Spleen (tissue), 11 donors: ENCODE results near the gene SNX17. TPM values are rescaled to one million over a fixed set of nuclear protein-coding genes. Genes with fewer than 3 reads are reported as not detected.
A peak's percentile ranks its signal among the peaks of the same experiment; 100 is the strongest.

Source experiments
- DNase-seq: peaks from one replicate; pipeline ENCODE4 v3.0.0-alpha.2; 2020
- H3K27ac ChIP-seq, 8 donors: fragments of 200-600 bp; sonication (generic) in 7 of 8; 1 replicate in 4 of 8; 2 replicates in 4 of 8; pipeline versions ENCODE4 v1.5.0 to v1.8.0; 2016 to 2021; ENCODE audit warnings: inconsistent platforms in 4 of 8, mild to moderate bottlenecking in 4 of 8, moderate library complexity in 1 of 8
- H3K27me3 ChIP-seq, 7 donors: fragments of 200-600 bp; sonication (generic) in 6 of 7; replicated peaks in 1 of 7; 1 replicate in 4 of 7; 2 replicates in 3 of 7; pipeline versions ENCODE4 v1.5.0 to v1.8.0; 2016 to 2021; ENCODE audit warnings: inconsistent platforms in 3 of 7, mild to moderate bottlenecking in 1 of 7
- H3K36me3 ChIP-seq, 6 donors: fragments of 200-600 bp; sonication (generic) in 5 of 6; 1 replicate in 4 of 6; 2 replicates in 2 of 6; pipeline versions ENCODE4 v1.5.0 to v1.8.0; 2016 to 2021; ENCODE audit warnings: inconsistent platforms in 2 of 6
- H3K4me1 ChIP-seq, 6 donors: fragments of 200-600 bp; sonication (generic) in 5 of 6; 1 replicate in 3 of 6; 2 replicates in 3 of 6; pipeline versions ENCODE4 v1.5.0 to v1.8.0; 2016 to 2021; ENCODE audit warnings: inconsistent platforms in 3 of 6
- H3K4me3 ChIP-seq, 8 donors: fragments of 200-600 bp; sonication (generic) in 7 of 8; 1 replicate in 4 of 8; 2 replicates in 4 of 8; pipeline versions ENCODE4 v1.5.0 to v1.8.0; 2016 to 2021; ENCODE audit warnings: inconsistent platforms in 4 of 8, mild to moderate bottlenecking in 4 of 8, moderate library complexity in 2 of 8
- H3K9me3 ChIP-seq, 8 donors: fragments of 200-600 bp; sonication (generic) in 7 of 8; 1 replicate in 4 of 8; 2 replicates in 4 of 8; pipeline versions ENCODE4 v1.5.0 to v1.8.0; 2016 to 2021; ENCODE audit warnings: inconsistent platforms in 4 of 8
- CTCF ChIP-seq, 11 experiments: fragments of 200-600 bp in 7 of 11; fragments of 450-650 bp in 4 of 11; sonication (generic) in 4 of 11; IDR thresholded peaks in 8 of 11; conservative IDR thresholded peaks in 3 of 11; 1 replicate in 7 of 11; 2 replicates in 4 of 11; pipeline versions ENCODE4 v1.4.0 to v1.8.0; 2016 to 2021; ENCODE audit warnings: antibody characterized with exemption in 11 of 11, inconsistent platforms in 4 of 11, mild to moderate bottlenecking in 1 of 11
- POLR2A ChIP-seq, 3 donors: fragments of 450-650 bp; IDR thresholded peaks; one replicate each; pipeline ENCODE4 v1.5.1; 2017; ENCODE audit warnings: antibody characterized with exemption in 3 of 3, mild to moderate bottlenecking in 1 of 3
- POLR2AphosphoS5 ChIP-seq, 3 donors: sonication (generic); formaldehyde crosslinking; IDR thresholded peaks; one replicate each; pipeline ENCODE4 v1.5.1; 2017; ENCODE audit warnings: antibody characterized with exemption in 3 of 3
- WGBS, 5 donors: extraction: QIAGEN DNeasy Blood & Tissue Kit in 3 of 5; methylation state at CpG; one replicate each; pipeline versions ENCODE4 v1.1.5 to v1.1.7; 2013 to 2018; 5-methylcytosine and 5-hydroxymethylcytosine counted together
- intact Hi-C: fragments of 100-400 bp; cut with DNase I; formaldehyde crosslinking; loops from one replicate; pipeline ENCODE4 v1.15.0; 2023; ENCODE audit warnings: low total_unique reads
- polyA plus RNA-seq, 3 donors: library from polyadenylated mRNA; stranded (reverse); fragments of 200-250 nt; gene quantifications; one replicate each; pipeline ENCODE4 v1.2.1, GENCODE V29; 2013
- total RNA-seq, 7 donors: library from RNA; depleted of rRNA in 3 of 7; stranded (reverse); fragments of >200 nt in 3 of 7; fragmentation: NEBNext Ultra II Directional in 4 of 7; extraction: Animal tissue kit (Norgen Biotek cat#: 25700) in 4 of 7; gene quantifications; one replicate each; pipeline versions ENCODE4 v1.1.0 to v1.2.1, GENCODE V29; 2016 to 2021
- donor health status: healthy with polysubstance abuse.
- donor health status: DM: no; HTN: no; CAD: no; lungs with moderate emphysema.
- donor health status: DM: no; HTN: no; CAD: no.
- donor health status: Bipolar disorder and iron deficiency.
- donor health status: healthy.
- donor health status: DM: no; HTN: no; CAD: no.
- donor health status: DM: yes; HTN: yes; CAD: no.

SNX17 gene
- total and polyA plus RNA-seq, 10 donors: 84.9 to 140 (median 117) TPM

GRCh38 chr2:27322766-27323595, 47.4 kb upstream of the SNX17 start, which contains the start of gene MPV17:
Gene MPV17 (minus strand): TSS chr2:27323097. CDS start chr2:27322517, 580 bp downstream.
- 0 to 1% (median 1%) methylated on average over 21 to 39 of the region's 39 CpGs for WGBS, 5 donors
- peak within 1 kb of the TSS; percentile 88 to 97 (median 94) for H3K27ac ChIP-seq
- H3K9me3 ChIP-seq: no peaks in the 10 kb centered on the region
- peaks cover 9 to 30% (median 22%) of the 10 kb centered on the region in 6 donors for H3K4me1 ChIP-seq
- H3K4me3 ChIP-seq: peak within 1 kb of the TSS; percentile 58 to 93 (median 74)
- H3K27me3 ChIP-seq: no peaks in the 10 kb centered on the region
- H3K36me3 ChIP-seq: peaks cover 0 to 37% (median 22%) of the 10 kb centered on the region in 6 donors
- peak; percentile 96 for DNase-seq
- intact Hi-C loops: no loop called here
- TF ChIP-seq CTCF (IDR thresholded peaks at IDR 0.05 in 8 of 11, conservative IDR thresholded peaks at IDR 0.05 in 3 of 11) (peak in 1 of 11 experiments; percentile 5), POLR2A (IDR thresholded peaks at IDR 0.05) (peak in 2 of 3 donors; percentile 2 to 75), POLR2AphosphoS5 (IDR thresholded peaks at IDR 0.05) (peak; percentile 95 to 98 (median 96))

GRCh38 chr2:27323596-27324285, 46.7 kb upstream of the SNX17 start:
- intact Hi-C loops: no loop called here

GRCh38 chr2:27324720-27325119, 45.7 kb upstream of the SNX17 start:
- no peak overlapping the region for H3K27ac ChIP-seq
- H3K4me3 ChIP-seq: no peak overlapping the region
- peaks cover 3 to 44% (median 39%) of the 10 kb centered on the region in 6 donors for H3K36me3 ChIP-seq
- no peaks in the 10 kb centered on the region for H3K27me3 ChIP-seq
- intact Hi-C loops: no loop called here
- H3K9me3 ChIP-seq: no peaks in the 10 kb centered on the region
- TF ChIP-seq POLR2A (IDR thresholded peaks at IDR 0.05): no peak
- peak in 1 of 3 donors; percentile 7 for TF ChIP-seq POLR2AphosphoS5 (IDR thresholded peaks at IDR 0.05)
- 62 to 83% (median 77%) methylated on average over 5 of the region's 5 CpGs for WGBS, 5 donors
- DNase-seq: no peak
- H3K4me1 ChIP-seq: peaks cover 9 to 30% (median 22%) of the 10 kb centered on the region in 6 donors

More at GRCh38 chr2:27323596-27324285, 46.7 kb upstream of the SNX17 start:
- H3K27ac ChIP-seq: peak overlapping the region; percentile 88 to 97 (median 94)
- H3K36me3 ChIP-seq: peaks cover under 1 to 37% (median 30%) of the 10 kb centered on the region in 6 donors
- H3K9me3 ChIP-seq: no peaks in the 10 kb centered on the region
- no peak for TF ChIP-seq POLR2AphosphoS5 (IDR thresholded peaks at IDR 0.05)
- TF ChIP-seq POLR2A (IDR thresholded peaks at IDR 0.05): no peak
- TF ChIP-seq CTCF (IDR thresholded peaks at IDR 0.05 in 8 of 11, conservative IDR thresholded peaks at IDR 0.05 in 3 of 11): no peak
- no peaks in the 10 kb centered on the region for H3K27me3 ChIP-seq
- H3K4me1 ChIP-seq: peaks cover 9 to 30% (median 22%) of the 10 kb centered on the region in 6 donors
- H3K4me3 ChIP-seq: peak overlapping the region; percentile 58 to 93 (median 74)
- 20 to 34% (median 26%) methylated on average over 5 of the region's 5 CpGs for WGBS, 5 donors
- DNase-seq: no peak

GRCh38 chr2:27335311-27335710, 35.1 kb upstream of the SNX17 start:
- H3K9me3 ChIP-seq: no peaks in the 10 kb centered on the region
- TF ChIP-seq CTCF (IDR thresholded peaks at IDR 0.05 in 8 of 11, conservative IDR thresholded peaks at IDR 0.05 in 3 of 11) (no peak), POLR2A (IDR thresholded peaks at IDR 0.05) (no peak), POLR2AphosphoS5 (IDR thresholded peaks at IDR 0.05) (no peak)
- no peaks in the 10 kb centered on the region for H3K4me1 ChIP-seq
- intact Hi-C loops: no loop called here
- H3K27me3 ChIP-seq: no peaks in the 10 kb centered on the region
- H3K4me3 ChIP-seq: no peak overlapping the region
- peaks cover 7 to 100% (median 88%) of the 10 kb centered on the region in 6 donors for H3K36me3 ChIP-seq
- DNase-seq: no peak
- WGBS, 5 donors: 93 to 95% (median 94%) methylated on average over 3 of the region's 3 CpGs
- H3K27ac ChIP-seq: no peak overlapping the region
